Neural cell (in vitro differentiated cells): ENCODE results near the gene ADRA2B. TPM values are rescaled to one million over a fixed set of nuclear protein-coding genes. Genes with fewer than 3 reads are reported as not detected.

Source experiments
- H2AFZ ChIP-seq: fragments of 200-600, 300-800 bp; sonication (generic), shearing (Covaris generic); 2 replicates; pipeline ENCODE4 v1.6.0; 2014; ENCODE audit warnings: low read depth, mild to moderate bottlenecking, antibody characterized with exemption, low read length, moderate library complexity
- H3F3A ChIP-seq: fragments of 200-600 bp; shearing (Covaris generic); 2 replicates; pipeline ENCODE4 v1.6.1; 2016; ENCODE audit warnings: mild to moderate bottlenecking, moderate library complexity, mixed read lengths, antibody characterized with exemption, low read length; ENCODE audit not compliant: insufficient read depth, poor library complexity, severe bottlenecking
- H3K27ac ChIP-seq: fragments of 200-600, 300-800 bp; sonication (generic), shearing (Covaris generic); 2 replicates; pipeline ENCODE4 v1.5.1; 2014; ENCODE audit warnings: mild to moderate bottlenecking, low read length, moderate library complexity
- H3K27me3 ChIP-seq: fragments of 300-800, 200-600 bp; sonication (generic), shearing (Covaris generic); 2 replicates; pipeline ENCODE4 v1.6.0; 2014; ENCODE audit warnings: mild to moderate bottlenecking, low read depth, low read length, moderate library complexity; ENCODE audit not compliant: insufficient read depth
- H3K36me3 ChIP-seq: fragments of 300-800, 200-600 bp; sonication (generic), shearing (Covaris generic); 2 replicates; pipeline ENCODE4 v1.5.1; 2014; ENCODE audit warnings: mild to moderate bottlenecking, antibody characterized with exemption, low read length, moderate library complexity; ENCODE audit not compliant: insufficient read depth
- H3K4me2 ChIP-seq: fragments of 300-800, 200-600 bp; sonication (generic), shearing (Covaris generic); 2 replicates; pipeline ENCODE4 v1.6.0; 2014; ENCODE audit warnings: mild to moderate bottlenecking, low read length
- H3K4me3 ChIP-seq: fragments of 300-800, 200-600 bp; sonication (generic), shearing (Covaris generic); 2 replicates; pipeline ENCODE4 v1.5.1; 2014; ENCODE audit warnings: mild to moderate bottlenecking, low read length, moderate library complexity
- H3K79me2 ChIP-seq: fragments of 200-600 bp; shearing (Covaris generic); replicated peaks from 2 replicates; pipeline ENCODE4 v1.6.0; 2014; ENCODE audit warnings: mild to moderate bottlenecking, low read length, moderate library complexity; ENCODE audit not compliant: insufficient read depth
- H3K9ac ChIP-seq: fragments of 300-800, 200-600 bp; sonication (generic), shearing (Covaris generic); 2 replicates; pipeline ENCODE4 v1.6.1; 2016; ENCODE audit warnings: mild to moderate bottlenecking, low read length, mixed read lengths
- H3K9me2 ChIP-seq: fragments of 200-600 bp; shearing (Covaris generic); 2 replicates; pipeline ENCODE4 v1.6.1; 2016; ENCODE audit warnings: mild to moderate bottlenecking, low read length, mixed read lengths; ENCODE audit not compliant: insufficient read depth
- H3K9me3 ChIP-seq: fragments of 200-600, 300-800 bp; sonication (generic), shearing (Covaris generic); 2 replicates; pipeline ENCODE4 v1.6.1; 2016; ENCODE audit warnings: mild to moderate bottlenecking, mixed run types, low read length, moderate library complexity, mixed read lengths
- H4K20me1 ChIP-seq: fragments of 200-600 bp; shearing (Covaris generic); 2 replicates; pipeline ENCODE4 v1.6.1; 2016; ENCODE audit warnings: mild to moderate bottlenecking, mixed run types; ENCODE audit not compliant: insufficient read depth
- EP300 ChIP-seq: fragments of 450-650 bp; conservative IDR thresholded peaks from 2 replicates; pipeline ENCODE4 v1.6.1; 2014; ENCODE audit warnings: antibody characterized with exemption, mild to moderate bottlenecking, moderate library complexity; ENCODE audit not compliant: poor library complexity, severe bottlenecking
- EZH2 ChIP-seq: fragments of 200-600, 300-800 bp; shearing (Covaris generic), sonication (generic); IDR thresholded peaks from 2 replicates; pipeline ENCODE4 v1.6.1; 2014; ENCODE audit warnings: antibody characterized with exemption, low read length, borderline replicate concordance, mild to moderate bottlenecking; ENCODE audit not compliant: insufficient read depth, poor library complexity, severe bottlenecking
- MXI1 ChIP-seq: fragments of 450-650 bp; conservative IDR thresholded peaks from 2 replicates; pipeline ENCODE4 v1.6.1; 2014; ENCODE audit warnings: antibody characterized with exemption, mild to moderate bottlenecking; ENCODE audit not compliant: poor library complexity, severe bottlenecking
- POLR2AphosphoS5 ChIP-seq: IDR thresholded peaks from 2 replicates; pipeline ENCODE4 v1.6.1; 2012
- RAD21 ChIP-seq: fragments of 450-650 bp; conservative IDR thresholded peaks from 2 replicates; pipeline ENCODE4 v1.6.1; 2014; ENCODE audit warnings: antibody characterized with exemption, mild to moderate bottlenecking, moderate library complexity
- REST ChIP-seq: IDR thresholded peaks from 2 replicates; pipeline ENCODE4 v1.6.1; 2012; ENCODE audit warnings: borderline replicate concordance
- SMC3 ChIP-seq: fragments of 450-650 bp; conservative IDR thresholded peaks from 2 replicates; pipeline ENCODE4 v1.6.1; 2014; ENCODE audit warnings: antibody characterized with exemption, mild to moderate bottlenecking, moderate library complexity; ENCODE audit not compliant: poor library complexity
- TAF1 ChIP-seq: IDR thresholded peaks from 2 replicates; pipeline ENCODE4 v1.6.1; 2012; ENCODE audit warnings: low read depth
- polyA plus RNA-seq: library from polyadenylated mRNA; depleted of rRNA; stranded (reverse); fragments of >200 nt; gene quantifications from 2 replicates; pipeline ENCODE4 v1.2.3, GENCODE V29; 2014
- TF ChIP-seq, protein P1 (sequence below): fragments of 450-650 bp; IDR thresholded peaks from 2 replicates; pipeline ENCODE4 v1.5.1; 2014; ENCODE audit warnings: antibody characterized with exemption, mild to moderate bottlenecking, moderate library complexity; ENCODE audit not compliant: poor library complexity, severe bottlenecking

ADRA2B gene
- polyA plus RNA-seq, 1 donor from 2014 or later, result not detected

DNA sequence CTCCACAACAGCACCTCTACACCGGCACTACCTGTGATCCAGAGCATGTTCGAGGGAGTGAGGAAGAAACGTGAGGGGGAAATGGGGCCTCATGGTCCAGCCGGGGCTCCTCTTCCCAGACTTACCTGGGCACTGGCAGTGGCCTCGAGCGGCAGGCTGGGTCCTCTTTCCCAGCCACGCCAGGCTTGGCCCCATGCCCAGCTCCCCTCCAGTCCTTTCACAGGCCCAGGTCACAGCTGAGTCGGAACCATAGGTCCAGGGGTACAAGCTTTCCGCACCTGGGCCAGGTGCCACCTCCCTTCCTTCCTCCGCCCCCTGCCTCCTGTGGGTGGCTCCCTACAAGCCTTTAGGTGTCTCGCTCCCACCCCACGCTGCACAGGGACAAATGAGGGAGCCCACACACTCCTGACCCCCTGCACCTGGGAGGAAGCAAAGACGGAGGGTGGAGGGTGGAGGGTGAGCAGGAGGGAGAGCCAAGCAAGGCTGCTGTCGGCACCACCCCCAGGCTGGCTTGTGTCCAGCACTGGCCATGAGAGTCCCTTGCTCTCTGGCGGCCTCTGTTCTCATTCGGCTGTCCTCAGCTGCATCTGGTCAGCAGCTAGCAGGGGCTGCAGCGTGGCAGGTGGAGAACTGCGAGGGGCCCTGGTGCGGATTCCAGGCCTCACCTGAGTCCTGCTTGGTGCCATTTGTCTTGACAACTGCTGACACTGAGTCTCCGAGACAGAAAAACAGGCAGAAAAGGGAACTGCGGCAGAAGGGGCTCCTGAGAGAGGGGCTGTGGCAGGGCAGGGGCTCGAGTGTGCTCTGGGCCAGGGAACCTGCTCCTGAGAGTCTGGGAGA lies 26.8 kb downstream of the ADRA2B start:
- Histone ChIP-seq H3K4me2 (no peak overlapping the region), H3K36me3 (no peaks in the 10 kb centered on the region), H3K27me3 (no peaks in the 10 kb centered on the region), H3K4me3 (no peak overlapping the region), H3K9me2 (no peaks in the 10 kb centered on the region), H3K9me3 (no peaks in the 10 kb centered on the region), H3K27ac (no peak overlapping the region), H2AFZ (no peak overlapping the region), H4K20me1 (no peaks in the 10 kb centered on the region), H3K9ac (no peak overlapping the region), H3K79me2 (no peaks in the 10 kb centered on the region), H3F3A (no peaks in the 10 kb centered on the region)
- no peak for TF ChIP-seq MXI1
- no peak for TF ChIP-seq EP300
- no peak for TF ChIP-seq RAD21
- TF ChIP-seq SMC3, result no peak
- no peak for TF ChIP-seq EZH2
- TF ChIP-seq REST, result no peak
- TF ChIP-seq POLR2AphosphoS5, result no peak
- no peak for TF ChIP-seq TAF1

DNA sequence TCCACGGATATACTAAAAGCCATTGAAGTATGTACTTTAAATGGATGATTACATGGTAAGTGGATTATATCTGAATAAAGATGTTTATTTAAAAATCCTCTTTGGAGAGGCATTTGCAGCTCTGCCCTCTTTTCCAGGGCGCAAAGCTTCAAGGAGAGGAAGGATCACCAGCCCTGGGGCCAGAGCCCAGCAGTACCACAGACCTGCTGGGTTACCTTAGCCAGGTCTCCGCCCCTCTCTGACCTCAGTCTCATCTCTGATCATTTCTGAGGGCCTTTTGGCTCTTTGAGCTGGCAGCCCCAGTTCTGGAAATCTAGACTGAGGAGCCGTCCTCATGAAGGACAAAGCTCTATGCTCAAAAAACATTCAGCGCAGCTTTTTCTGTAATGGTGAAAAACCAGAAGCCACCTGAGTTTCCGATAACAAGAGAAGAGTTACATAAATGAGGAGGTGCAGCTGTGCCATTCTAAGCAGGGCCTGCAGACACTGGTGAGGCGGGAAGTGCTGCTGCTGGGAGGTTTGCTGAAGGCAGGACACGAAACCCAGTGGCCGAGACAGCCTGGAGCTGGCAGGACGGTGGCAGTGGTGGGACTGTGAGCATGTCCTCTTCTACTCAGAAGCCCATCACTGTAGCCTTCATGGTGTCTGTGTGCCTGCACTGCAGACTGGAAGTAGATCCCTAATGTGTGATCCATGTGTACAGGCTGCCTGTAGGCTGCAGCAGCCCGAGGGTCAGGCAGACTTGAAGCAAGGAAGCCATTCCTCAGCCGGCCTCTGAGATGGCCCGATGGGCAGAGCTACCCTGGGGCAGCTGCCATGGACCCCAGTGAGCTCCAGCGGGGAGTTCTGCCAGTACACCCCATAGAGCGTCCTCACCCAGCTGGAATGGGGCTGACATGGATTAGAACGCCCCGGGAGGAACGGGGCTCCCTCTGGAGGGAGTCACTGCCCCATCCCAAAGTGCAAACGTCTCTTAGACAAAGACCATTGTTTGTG lies 27.7 kb downstream of the ADRA2B start:
- Histone ChIP-seq H2AFZ (no peak overlapping the region), H3F3A (no peaks in the 10 kb centered on the region), H3K79me2 (no peaks in the 10 kb centered on the region), H3K9ac (no peak overlapping the region), H3K4me2 (no peak overlapping the region), H4K20me1 (no peaks in the 10 kb centered on the region), H3K9me3 (no peaks in the 10 kb centered on the region), H3K27me3 (no peaks in the 10 kb centered on the region), H3K36me3 (no peaks in the 10 kb centered on the region), H3K9me2 (no peaks in the 10 kb centered on the region), H3K27ac (no peak overlapping the region), H3K4me3 (no peak overlapping the region)
- TF ChIP-seq EP300 (no peak), MXI1 (no peak), RAD21 (no peak), REST (no peak)
- TF ChIP-seq, protein P1, sequence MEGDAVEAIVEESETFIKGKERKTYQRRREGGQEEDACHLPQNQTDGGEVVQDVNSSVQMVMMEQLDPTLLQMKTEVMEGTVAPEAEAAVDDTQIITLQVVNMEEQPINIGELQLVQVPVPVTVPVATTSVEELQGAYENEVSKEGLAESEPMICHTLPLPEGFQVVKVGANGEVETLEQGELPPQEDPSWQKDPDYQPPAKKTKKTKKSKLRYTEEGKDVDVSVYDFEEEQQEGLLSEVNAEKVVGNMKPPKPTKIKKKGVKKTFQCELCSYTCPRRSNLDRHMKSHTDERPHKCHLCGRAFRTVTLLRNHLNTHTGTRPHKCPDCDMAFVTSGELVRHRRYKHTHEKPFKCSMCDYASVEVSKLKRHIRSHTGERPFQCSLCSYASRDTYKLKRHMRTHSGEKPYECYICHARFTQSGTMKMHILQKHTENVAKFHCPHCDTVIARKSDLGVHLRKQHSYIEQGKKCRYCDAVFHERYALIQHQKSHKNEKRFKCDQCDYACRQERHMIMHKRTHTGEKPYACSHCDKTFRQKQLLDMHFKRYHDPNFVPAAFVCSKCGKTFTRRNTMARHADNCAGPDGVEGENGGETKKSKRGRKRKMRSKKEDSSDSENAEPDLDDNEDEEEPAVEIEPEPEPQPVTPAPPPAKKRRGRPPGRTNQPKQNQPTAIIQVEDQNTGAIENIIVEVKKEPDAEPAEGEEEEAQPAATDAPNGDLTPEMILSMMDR, result no peak
